ENCODE results near the gene RALGAPA2.

RALGAPA2 gene

DNA sequence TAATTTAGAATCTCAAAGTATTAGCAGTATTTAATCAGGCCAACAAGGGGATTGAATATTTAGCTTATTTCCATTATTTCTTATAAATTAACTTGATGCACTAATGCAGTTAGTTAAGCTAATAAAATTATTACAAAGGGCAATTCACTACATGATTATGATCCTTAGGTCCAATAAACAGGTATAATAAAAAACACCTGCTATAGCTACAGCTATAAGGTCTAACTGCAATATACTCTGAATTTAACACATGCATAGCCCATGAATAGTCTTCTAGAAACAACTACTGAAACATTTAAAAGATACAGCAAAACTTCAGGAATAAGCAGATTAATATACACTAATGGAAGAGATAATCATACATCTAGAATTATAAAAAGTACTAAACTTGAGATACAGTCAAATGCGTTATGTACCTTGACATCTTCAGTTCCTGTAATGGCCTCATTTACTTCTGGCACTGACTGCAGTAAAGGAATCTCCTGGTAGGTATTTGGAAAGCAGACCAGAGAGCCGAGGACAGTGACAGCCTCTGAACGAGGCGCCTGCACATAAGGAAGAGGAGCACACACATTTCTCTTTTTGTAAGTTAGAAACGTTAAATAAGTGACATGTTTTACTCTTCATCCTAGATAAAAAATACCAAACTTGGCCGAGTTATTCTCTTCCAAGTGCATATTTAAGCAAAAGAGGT, 176.1 kb downstream of the RALGAPA2 start:
- H3K4me3 ChIP-seq (ENCODE audit: low read depth, low read length): no peak overlapping the region
- TF ChIP-seq, protein P1, sequence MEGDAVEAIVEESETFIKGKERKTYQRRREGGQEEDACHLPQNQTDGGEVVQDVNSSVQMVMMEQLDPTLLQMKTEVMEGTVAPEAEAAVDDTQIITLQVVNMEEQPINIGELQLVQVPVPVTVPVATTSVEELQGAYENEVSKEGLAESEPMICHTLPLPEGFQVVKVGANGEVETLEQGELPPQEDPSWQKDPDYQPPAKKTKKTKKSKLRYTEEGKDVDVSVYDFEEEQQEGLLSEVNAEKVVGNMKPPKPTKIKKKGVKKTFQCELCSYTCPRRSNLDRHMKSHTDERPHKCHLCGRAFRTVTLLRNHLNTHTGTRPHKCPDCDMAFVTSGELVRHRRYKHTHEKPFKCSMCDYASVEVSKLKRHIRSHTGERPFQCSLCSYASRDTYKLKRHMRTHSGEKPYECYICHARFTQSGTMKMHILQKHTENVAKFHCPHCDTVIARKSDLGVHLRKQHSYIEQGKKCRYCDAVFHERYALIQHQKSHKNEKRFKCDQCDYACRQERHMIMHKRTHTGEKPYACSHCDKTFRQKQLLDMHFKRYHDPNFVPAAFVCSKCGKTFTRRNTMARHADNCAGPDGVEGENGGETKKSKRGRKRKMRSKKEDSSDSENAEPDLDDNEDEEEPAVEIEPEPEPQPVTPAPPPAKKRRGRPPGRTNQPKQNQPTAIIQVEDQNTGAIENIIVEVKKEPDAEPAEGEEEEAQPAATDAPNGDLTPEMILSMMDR (IDR thresholded peaks at IDR 0.05; ENCODE audit: borderline replicate concordance, insufficient read depth, low read depth, low read length): no peak

GRCh38 chr20:20535051-20535450, 177.4 kb downstream of the RALGAPA2 start:
- TF ChIP-seq, protein P1 (IDR thresholded peaks at IDR 0.05; ENCODE audit: borderline replicate concordance, insufficient read depth, low read depth, low read length): no peak

DNA sequence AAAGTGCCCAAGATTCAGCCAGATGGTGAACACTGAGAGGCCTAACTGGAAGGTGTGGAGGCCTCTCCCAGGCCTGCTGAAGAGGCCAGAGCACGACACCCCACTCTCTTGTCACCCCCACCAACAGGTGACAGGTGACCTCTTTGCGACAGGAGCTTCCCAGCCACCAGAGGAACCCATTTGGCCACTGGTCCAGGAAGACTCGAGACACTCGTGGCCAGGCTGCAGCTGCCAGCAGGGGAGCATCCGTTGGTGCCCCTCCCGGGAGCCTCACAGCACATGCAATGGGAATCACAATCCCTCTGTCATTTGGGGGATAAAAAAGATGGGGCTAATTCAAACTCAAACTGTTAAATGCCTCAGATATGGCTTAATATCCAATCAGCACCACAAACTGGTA, 181.2 kb downstream of the RALGAPA2 start:
- H3K4me3 ChIP-seq (ENCODE audit: low read depth, low read length): no peak overlapping the region
- TF ChIP-seq, protein P1 (IDR thresholded peaks at IDR 0.05; ENCODE audit: borderline replicate concordance, insufficient read depth, low read depth, low read length): no peak

More at GRCh38 chr20:20535051-20535450, 177.4 kb downstream of the RALGAPA2 start:
- no peak overlapping the region for H3K4me3 ChIP-seq (ENCODE audit: low read depth, low read length)

DNA sequence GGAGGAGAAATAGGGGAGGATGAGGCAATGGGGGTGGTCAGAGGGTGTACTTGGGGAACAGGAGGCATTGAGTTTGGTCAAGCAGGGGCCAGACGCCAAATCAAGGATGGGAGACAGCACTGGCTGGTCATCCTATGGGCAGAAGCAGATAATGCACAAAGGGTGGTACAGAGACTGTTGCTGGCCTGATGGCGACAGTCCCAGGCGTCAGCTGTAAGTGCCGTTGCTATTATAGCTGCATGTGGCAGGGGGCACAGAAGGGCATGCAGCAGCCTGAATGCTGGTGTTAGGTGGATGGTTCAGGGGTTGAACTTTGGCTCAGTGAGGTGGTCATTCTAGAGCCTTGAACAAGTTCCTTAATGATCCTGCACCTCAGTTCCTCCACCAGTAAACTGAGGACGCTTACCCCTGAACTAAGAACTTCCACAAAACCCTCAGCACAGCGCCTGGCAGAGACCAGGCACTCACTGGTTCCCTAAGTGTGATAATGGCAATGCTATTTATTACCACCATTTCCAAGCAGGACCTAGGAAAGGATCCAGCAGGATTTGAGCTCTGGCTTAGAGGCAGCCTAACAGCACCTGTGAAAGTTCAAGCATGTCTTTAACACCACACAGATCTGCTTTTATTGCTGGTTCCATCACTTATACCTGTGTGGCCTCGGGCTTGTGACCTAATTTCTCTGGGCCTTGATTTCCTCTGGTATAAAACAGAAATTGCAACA, 181.9 kb downstream of the RALGAPA2 start:
- no peak overlapping the region for H3K4me3 ChIP-seq (ENCODE audit: low read depth, low read length)
- TF ChIP-seq, protein P1 (IDR thresholded peaks at IDR 0.05; ENCODE audit: borderline replicate concordance, insufficient read depth, low read depth, low read length): no peak

DNA sequence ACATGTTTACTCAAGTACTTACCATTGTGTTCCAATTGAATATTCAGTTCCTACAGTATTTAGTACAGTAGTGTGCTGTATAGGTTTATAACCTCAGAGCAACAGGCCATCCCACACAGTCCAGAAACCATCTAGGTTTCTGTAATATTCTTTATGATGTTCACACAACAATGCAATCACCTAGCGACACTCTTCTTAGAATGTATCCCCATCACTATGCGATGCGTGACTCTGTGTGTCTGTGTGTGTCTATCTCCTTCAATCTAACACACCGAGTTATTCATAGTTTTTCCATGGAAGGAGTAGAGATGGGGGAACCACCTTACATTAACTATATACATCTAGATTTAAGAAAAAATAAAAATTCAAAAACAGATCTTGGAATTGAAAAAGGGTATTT, 182.8 kb downstream of the RALGAPA2 start:
- TF ChIP-seq, protein P1 (IDR thresholded peaks at IDR 0.05; ENCODE audit: borderline replicate concordance, insufficient read depth, low read depth, low read length): no peak
- H3K4me3 ChIP-seq (ENCODE audit: low read depth, low read length): no peak overlapping the region

DNA sequence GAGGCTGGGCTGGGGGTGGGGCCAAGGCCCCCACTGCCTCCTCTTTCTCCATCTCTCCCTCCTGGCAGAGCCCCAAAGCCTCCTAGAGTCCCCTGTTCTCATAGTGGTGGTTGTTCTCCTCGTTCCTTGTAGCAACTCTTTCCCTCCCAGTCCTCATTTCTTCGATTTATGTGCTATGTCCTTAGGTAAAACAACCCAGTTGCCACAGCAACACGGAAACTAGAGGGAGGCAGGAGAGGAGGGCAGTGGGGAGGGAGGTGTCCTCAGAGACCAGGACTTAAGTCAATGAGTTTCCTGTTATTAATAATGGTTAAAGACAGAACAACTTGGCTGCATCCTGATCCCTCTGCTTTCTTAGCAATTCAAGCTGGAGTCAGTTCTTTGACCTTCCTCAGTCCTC, 183.6 kb downstream of the RALGAPA2 start:
- TF ChIP-seq, protein P1 (IDR thresholded peaks at IDR 0.05; ENCODE audit: borderline replicate concordance, insufficient read depth, low read depth, low read length): no peak
- no peak overlapping the region for H3K4me3 ChIP-seq (ENCODE audit: low read depth, low read length)

GRCh38 chr20:20527661-20528060, 184.8 kb downstream of the RALGAPA2 start:
- no peak overlapping the region for H3K4me3 ChIP-seq (ENCODE audit: low read depth, low read length)
- TF ChIP-seq, protein P1 (IDR thresholded peaks at IDR 0.05; ENCODE audit: borderline replicate concordance, insufficient read depth, low read depth, low read length): no peak
